GM10266 (cell line): ENCODE measurements around the gene TMEM222.

ENCODE experiments used
- DNase-seq: peaks from one replicate; pipeline ENCODE4 v3.0.0; 2012; ENCODE audit errors: extremely low spot score
- CTCF ChIP-seq: IDR thresholded peaks from 2 replicates; pipeline ENCODE4 v1.5.1; 2012; ENCODE audit warnings: mild to moderate bottlenecking, low read depth; ENCODE audit not compliant: control insufficient read depth, insufficient read depth; ENCODE audit errors: missing control alignments

Gene TMEM222

DNA sequence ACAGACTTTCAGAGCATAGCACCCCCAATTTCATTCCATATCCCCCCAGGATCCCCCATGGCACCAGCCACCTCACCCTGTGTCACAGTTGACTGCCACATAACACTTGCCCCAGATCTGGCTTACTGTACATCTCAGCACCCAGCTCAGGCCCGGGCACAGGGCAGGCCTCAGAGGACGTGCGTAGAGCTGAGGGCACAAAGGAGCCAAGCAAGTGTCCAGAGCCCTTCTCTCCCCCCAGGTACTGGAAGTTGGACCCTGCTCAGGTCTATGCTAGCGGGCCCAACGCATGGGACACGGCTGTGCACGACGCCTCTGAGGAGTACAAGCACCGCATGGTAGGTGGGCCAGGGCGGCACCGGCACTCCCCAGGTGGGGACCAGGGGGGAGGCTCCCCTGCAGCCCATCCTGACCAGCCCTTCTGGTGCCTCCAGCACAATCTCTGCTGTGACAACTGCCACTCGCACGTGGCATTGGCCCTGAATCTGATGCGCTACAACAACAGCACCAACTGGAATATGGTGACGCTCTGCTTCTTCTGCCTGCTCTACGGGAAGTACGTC lies 11.8 kb downstream of the TMEM222 start:
- TF ChIP-seq CTCF, result no peak
- no peak for DNase-seq

DNA sequence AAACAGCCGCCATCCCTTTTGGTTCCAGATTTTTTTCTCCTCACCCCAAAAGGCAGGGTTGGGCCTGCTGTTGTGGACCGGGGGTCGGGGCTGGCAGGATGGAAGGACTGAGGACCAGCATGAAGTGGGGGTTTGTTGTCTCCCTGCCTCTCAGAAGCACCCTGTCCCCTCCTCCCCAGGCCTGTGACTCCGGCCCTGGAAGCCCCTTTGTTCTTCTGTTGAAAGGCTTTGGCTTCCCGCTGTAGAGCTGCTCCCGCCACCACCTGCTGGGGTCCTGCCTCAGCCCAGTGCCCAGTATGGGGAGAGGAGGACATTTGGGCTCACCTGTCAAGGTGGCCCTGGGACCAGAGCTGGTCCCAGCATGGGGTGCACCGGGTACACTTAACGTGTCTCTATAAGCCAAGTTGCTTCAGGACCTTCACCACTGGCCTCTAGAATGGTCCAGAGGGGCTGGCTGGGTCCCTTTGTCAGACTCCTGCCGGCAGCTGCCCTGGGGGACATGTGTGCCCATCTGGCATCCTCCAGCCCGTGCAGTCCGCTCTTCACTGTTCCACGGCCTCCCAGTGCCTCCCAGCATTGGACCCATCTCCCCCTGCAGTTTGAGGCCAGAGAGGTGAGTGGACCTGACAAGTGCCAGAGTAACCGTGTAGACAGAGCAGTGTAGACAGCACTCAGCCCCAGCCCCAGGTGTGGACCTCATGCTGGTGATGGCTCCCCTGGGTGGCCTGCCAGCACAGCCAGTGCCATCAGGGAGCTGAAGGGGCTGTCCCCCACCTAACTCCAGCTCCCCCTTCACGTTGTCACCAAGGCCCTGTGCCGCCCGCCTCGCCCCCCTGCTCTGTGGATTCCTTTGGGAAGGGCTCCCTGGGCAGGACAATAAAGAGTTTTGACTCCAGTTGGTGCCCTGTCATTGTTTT lies 13.8 kb downstream of the TMEM222 start:
- TF ChIP-seq CTCF, result no peak
- DNase-seq, result no peak

DNA sequence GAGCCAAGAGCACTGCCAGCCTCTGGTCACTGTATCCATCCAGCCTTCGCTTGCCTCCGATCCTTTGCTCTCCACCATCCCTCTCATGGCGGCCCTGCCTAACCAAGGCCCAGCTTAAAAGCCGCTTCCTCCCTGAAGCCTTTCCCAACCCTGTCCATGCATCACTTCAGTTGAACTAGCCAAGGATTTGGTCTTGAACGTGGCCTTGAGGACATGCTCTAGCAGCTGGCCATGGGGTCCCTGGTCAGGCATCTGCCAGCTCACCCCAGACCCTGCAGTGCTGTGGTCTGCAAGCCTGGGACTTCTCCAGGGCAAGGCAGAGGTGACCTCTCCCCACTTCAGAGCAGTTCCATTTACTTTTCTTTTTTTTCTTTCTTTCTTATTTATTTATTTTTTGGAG lies 14.8 kb downstream of the TMEM222 start:
- no peak for TF ChIP-seq CTCF
- no peak for DNase-seq

DNA sequence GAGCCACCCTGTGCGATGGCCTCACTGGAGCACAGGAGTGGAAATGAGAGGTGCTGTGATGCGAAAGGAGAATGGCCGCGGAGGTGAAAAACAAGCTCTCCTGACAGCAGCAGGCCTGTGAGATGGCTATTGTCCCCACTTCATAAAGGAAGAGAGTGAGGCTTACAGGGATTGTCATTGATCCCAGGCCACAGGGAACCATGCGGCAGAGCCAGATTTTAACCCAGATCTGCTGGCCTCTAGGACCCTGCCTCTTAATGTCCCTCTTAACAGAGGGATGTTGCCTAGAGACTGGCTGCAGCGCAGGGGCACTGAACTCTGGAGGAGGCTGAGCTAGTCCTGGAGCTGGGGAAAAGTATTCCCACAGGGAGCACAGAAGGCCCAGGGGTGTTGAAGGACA lies 16.8 kb downstream of the TMEM222 start:
- TF ChIP-seq CTCF, result no peak
- no peak for DNase-seq

DNA sequence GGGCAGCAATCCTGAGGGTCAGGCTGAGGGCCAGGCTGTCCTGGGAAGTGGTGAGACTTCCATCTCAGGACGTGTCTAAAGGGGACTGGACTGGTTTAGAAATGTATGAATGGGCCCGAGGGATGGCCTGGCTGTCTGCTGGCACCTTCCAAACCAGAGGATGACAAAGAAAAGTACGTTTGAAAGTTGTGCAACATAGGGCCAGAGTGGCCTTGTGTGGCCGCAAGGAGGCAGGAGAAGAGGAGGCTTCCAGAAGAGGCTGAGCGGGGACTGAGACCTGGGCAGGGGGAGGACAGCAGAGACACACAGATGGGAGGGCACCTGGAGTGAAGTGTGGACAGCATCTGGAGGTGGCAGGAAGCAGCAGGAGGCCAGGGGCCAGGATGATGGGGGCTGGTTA lies 17.2 kb downstream of the TMEM222 start:
- DNase-seq, result no peak
- no peak for TF ChIP-seq CTCF

- DNase-seq, result peak; percentile 81
- TF ChIP-seq CTCF, result no peak
Observed at GRCh38 chr1:27341525-27342252, 19.7 kb downstream of the TMEM222 start, which contains the start of gene SYTL1. TSS of gene SYTL1 (plus strand) at chr1:27342022. CDS start at chr1:27345335, 3,313 bp downstream.

GRCh38 chr1:27342391-27342777 lies 20.4 kb downstream of the TMEM222 start:
- peak; percentile 48 for DNase-seq

More at GRCh38 chr1:27342391-27342777, 20.4 kb downstream of the TMEM222 start:
- no peak for TF ChIP-seq CTCF
